Mononuclear cell (primary cell): Measurements from ENCODE around the gene GJA9. TPM values are rescaled to one million over a fixed set of nuclear protein-coding genes. Genes with fewer than 3 reads are reported as not detected.
"Not testable (repeated sequence)": the region's sequence is repeated elsewhere in the genome, so short reads cannot be mapped to it uniquely, and the experiment has no call there.

Experiments used
- H3K27me3 ChIP-seq: 2 replicates; pipeline ENCODE4 v1.6.0; 2011; ENCODE audit warnings: low read length, control low read depth; ENCODE audit not compliant: insufficient read depth
- H3K4me1 ChIP-seq: 2 replicates; pipeline ENCODE4 v1.5.1; 2011; ENCODE audit warnings: mild to moderate bottlenecking, low read length, control low read depth; ENCODE audit not compliant: insufficient read depth
- H3K4me3 ChIP-seq: 2 replicates; pipeline ENCODE4 v1.5.1; 2011; ENCODE audit warnings: mild to moderate bottlenecking, low read length, moderate library complexity
- H3K9me3 ChIP-seq: 2 replicates; pipeline ENCODE4 v1.5.1; 2011; ENCODE audit warnings: low read depth, mild to moderate bottlenecking, control low read depth, low read length
- total RNA-seq: library from RNA; depleted of rRNA; stranded (reverse); fragments of >200 nt; gene quantifications from one replicate; pipeline ENCODE4 v1.2.3, GENCODE V29; 2012

GJA9 gene
- total RNA-seq, 1 donor = not detected

DNA sequence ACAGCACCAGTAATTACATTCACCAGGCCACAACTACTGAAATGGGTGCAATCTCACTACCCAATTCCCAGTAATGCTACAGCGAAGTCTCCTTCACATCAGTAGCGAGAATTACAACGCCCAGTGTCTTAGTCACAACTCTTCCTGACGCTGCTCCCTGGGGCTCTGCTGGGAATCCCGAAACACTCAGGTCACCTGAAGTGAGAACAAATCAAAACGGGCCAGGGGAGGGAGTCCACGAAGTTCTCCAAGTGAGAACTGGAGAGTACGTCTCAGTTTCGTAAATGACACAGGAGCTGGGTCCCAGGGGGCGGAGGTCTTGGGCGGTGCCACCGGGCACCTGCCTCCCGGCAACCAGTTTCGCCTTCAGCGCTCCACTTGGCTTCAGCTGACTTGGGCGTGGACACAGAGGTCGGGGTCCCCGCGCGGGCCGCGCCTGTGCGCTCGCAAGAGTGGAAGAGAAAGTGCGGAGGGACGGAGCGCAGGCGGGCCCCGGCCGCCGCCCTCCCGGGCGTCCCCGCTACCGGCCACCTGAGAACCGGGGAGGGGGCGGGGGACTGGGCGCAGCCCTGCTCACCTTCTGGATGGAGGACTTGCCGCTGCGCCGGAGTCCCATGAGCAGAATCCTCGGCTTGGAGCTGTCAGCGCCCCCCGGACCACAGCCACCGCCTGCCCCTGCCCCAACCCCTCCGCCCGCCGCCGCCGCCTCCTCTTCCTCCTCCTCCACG lies 22.4 kb downstream of the GJA9 start:
- Histone ChIP-seq H3K9me3 (no peaks in the 10 kb centered on the region), H3K4me3 (peak overlapping the region; percentile 61), H3K4me1 (peaks cover 37% of the 10 kb centered on the region), H3K27me3 (no peaks in the 10 kb centered on the region)

- Histone ChIP-seq H3K27me3 (no peaks in the 10 kb centered on the region), H3K4me1 (peaks cover 24% of the 10 kb centered on the region), H3K9me3 (no peaks in the 10 kb centered on the region), H3K4me3 (no peak overlapping the region)
These were observed 28.6 kb downstream of the GJA9 start for GRCh38 chr1:38852780-38853179.

GRCh38 chr1:38848071-38848470 lies 33.3 kb downstream of the GJA9 start:
- Histone ChIP-seq H3K27me3 (no peaks in the 10 kb centered on the region), H3K4me3 (no peak overlapping the region), H3K4me1 (peaks cover 19% of the 10 kb centered on the region), H3K9me3 (no peaks in the 10 kb centered on the region)

DNA sequence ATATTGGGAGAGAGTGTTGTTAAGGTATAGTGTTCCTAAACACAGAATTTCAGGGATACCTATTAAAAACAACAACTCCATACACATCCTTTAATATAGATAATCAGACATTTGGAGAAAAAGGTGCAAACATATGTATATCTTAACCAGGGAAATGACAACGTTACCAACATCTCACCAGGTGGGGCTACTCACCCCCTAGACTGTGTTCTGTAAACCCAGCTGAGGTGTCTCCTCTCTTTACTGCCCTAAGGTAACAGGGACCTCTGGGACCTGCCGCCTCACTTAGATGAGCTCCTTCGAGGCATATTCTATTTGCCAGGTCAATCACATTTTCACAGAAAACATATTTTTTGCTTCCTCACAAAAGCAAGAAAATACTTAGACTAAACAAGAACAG lies 35.2 kb downstream of the GJA9 start:
- no peaks in the 10 kb centered on the region for H3K27me3 ChIP-seq
- peaks cover 19% of the 10 kb centered on the region for H3K4me1 ChIP-seq
- no peaks in the 10 kb centered on the region for H3K9me3 ChIP-seq
- H3K4me3 ChIP-seq = no peak overlapping the region

DNA sequence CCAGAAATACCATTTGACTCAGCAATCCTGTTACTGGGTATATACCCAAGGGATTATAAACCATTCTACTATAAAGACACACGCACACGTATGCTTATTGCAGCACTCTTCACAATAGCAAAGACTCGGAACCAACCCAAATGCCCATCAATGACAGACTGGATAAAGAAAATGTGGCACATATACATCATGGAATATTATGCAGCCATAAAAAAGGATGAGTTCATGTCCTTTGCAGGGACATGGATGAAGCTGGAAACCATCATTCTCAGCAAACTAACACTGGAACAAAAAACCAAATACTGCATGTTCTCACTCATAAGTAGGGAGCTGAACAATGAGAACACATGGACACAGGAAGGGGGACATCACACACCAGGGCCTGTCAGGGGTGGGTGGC lies 36.3 kb downstream of the GJA9 start:
- H3K9me3 ChIP-seq, H3K27me3 ChIP-seq, H3K4me3 ChIP-seq: not testable (repeated sequence)
- H3K4me1 ChIP-seq = peaks cover 19% of the 10 kb centered on the region

DNA sequence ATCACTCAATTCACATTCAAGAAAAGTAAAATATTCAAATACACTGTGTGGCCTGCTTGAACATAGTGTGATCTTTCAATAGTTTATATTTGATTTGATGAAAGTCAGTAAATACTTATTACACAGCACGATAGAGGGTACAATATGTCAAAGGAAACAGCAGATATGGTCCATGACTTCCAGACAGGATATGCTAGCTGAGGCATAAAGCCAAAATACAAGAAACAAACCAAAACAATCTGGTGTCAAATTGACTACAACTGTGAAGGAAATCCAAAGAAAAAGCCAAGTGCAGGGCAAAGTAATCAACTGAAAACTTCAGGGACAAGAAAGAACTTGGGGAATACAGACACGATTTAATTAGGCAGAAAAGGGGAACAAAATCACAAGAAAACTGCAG lies 41.1 kb downstream of the GJA9 start:
- H3K4me1 ChIP-seq = peaks cover 5% of the 10 kb centered on the region
- no peak overlapping the region for H3K4me3 ChIP-seq
- H3K9me3 ChIP-seq = no peaks in the 10 kb centered on the region
- no peaks in the 10 kb centered on the region for H3K27me3 ChIP-seq

DNA sequence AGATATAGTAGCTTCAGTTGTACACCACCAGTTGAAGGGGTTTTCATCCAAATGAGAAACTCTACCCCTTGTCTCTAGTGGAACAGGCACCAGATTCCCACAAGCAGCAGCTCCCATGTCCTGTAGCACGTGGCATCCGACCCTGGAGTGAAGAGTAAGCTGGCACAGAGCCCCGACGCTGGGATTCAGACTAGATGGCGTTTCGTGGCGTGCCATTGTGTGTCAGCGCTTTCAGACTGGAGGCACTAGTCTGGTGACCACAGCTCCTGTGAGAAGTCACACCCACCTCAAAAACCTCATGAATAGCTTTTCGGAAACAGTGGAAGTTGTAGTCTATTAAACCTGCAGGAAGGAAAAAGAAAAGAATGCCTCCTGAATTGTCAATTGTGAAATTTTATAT lies 42.0 kb downstream of the GJA9 start:
- no peak overlapping the region for H3K4me3 ChIP-seq
- H3K9me3 ChIP-seq = no peaks in the 10 kb centered on the region
- H3K27me3 ChIP-seq = no peaks in the 10 kb centered on the region
- peaks cover 13% of the 10 kb centered on the region for H3K4me1 ChIP-seq

- peaks cover 27% of the 10 kb centered on the region for H3K4me1 ChIP-seq
- not testable (repeated sequence) for H3K4me3 ChIP-seq, H3K9me3 ChIP-seq, H3K27me3 ChIP-seq
These were observed 45.1 kb downstream of the GJA9 start for GRCh38 chr1:38836316-38836715.

DNA sequence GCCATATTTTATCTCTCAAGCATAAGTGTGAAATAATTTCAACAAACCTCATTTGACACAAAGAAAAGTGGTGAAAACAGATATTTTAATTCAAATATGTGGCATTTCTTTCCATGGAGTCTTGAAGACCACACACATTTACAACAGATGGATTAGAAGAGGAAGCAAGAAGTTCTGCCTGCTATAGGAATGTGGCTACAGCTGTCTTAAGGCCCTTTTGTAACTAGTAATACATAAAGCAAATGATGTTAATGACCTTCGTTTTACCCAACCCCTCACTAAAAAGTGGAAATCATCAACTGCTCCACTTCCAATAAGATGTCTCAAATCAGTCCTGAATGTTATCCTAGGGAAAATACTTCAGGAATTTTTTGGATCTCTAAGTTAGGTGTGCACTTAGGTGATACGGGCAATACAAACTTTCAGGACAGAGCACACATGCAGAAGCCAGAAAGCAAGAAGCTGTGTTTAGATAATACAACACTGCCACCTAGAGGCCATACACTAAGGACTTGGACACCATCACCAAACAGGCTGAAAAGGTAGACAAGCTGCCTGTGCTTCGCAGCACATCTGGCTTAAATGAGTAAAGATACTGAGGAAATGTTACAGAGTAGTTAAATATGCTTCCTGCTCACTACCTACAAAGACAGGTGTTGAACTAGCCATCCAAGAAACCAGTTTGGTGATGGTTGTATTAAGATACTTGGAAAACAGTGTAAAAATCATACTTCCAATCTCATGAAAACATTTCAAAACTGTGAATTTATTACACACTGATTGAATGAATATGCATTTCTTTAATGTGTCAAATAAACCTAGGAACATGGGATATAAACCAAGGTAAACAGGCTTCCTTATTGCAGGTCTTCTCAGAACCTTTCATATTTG lies 46.2 kb downstream of the GJA9 start:
- H3K4me1 ChIP-seq = peaks cover 27% of the 10 kb centered on the region
- no peaks in the 10 kb centered on the region for H3K27me3 ChIP-seq
- no peak overlapping the region for H3K4me3 ChIP-seq
- no peaks in the 10 kb centered on the region for H3K9me3 ChIP-seq

- Histone ChIP-seq H3K4me3 (no peak overlapping the region), H3K9me3 (no peaks in the 10 kb centered on the region), H3K27me3 (no peaks in the 10 kb centered on the region), H3K4me1 (peaks cover 27% of the 10 kb centered on the region)
These were observed 47.1 kb downstream of the GJA9 start for GRCh38 chr1:38834221-38834782.

- Histone ChIP-seq H3K27me3 (no peaks in the 10 kb centered on the region), H3K4me3 (no peak overlapping the region), H3K9me3 (no peaks in the 10 kb centered on the region)
These were observed 48.2 kb downstream of the GJA9 start for GRCh38 chr1:38833146-38833545.

DNA sequence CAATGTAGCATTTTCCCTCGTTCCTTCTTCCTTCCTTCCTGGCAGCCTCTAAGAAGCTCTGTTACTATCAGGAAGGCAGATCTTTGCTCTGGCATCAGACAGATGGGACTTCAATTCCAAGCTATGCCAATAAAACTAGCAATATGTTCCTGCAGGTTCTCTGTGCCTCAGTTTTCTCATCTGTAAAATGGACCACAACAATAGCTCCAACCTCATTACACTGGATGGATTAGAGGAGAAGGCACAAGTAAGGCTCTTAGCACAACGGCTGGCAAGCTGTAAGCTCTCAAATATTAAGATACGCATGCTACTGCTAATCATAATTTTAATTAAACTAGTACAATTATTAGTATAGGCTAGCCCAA lies 49.0 kb downstream of the GJA9 start:
- Histone ChIP-seq H3K4me3 (no peak overlapping the region), H3K4me1 (peaks cover 27% of the 10 kb centered on the region), H3K27me3 (no peaks in the 10 kb centered on the region), H3K9me3 (no peaks in the 10 kb centered on the region)

More at GRCh38 chr1:38833146-38833545, 48.2 kb downstream of the GJA9 start:
- peaks cover 27% of the 10 kb centered on the region for H3K4me1 ChIP-seq

- H3K9me3 ChIP-seq = no peaks in the 10 kb centered on the region
- H3K4me3 ChIP-seq = no peak overlapping the region
- no peaks in the 10 kb centered on the region for H3K27me3 ChIP-seq
These were observed 49.5 kb downstream of the GJA9 start for GRCh38 chr1:38831731-38832369.

DNA sequence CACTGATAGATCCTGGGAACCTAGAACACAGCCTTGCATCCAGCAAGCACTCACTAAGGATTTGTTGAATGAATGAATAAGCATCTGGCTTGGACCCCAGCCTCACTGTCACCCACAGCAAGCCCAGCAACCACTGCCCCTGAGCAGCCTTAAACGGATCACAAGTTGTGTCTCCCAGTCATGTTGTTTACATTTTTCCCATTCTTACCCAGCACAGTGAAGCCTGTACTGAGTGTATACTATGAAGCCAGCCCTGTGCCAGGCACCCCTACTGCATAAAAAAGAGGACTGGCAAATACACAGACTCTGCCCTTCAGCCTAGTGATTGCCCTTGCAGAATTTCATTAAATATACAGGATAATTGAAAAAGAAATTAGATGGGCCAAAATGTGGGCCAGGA lies 52.0 kb downstream of the GJA9 start:
- Histone ChIP-seq H3K4me1 (peaks cover 14% of the 10 kb centered on the region), H3K9me3 (no peaks in the 10 kb centered on the region), H3K4me3 (no peak overlapping the region), H3K27me3 (no peaks in the 10 kb centered on the region)

More at GRCh38 chr1:38831731-38832369, 49.5 kb downstream of the GJA9 start:
- peaks cover 27% of the 10 kb centered on the region for H3K4me1 ChIP-seq

DNA sequence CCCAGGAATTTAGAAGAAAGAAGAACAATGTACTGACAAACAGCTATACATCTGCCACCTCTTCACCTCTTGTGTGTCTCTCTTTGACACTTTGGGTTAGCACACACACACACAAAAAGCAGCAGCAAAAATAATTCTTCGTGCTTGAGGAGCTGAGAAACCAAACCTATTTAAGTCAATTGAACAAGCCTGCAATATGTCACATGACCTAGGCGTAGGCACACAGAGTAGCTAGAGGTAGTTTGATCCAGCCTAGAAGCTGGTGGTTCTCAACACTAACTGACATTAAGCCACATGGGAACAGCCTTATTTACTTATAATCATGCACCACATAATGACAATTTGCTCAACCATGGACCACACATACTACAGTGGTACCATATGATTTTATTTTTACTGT lies 54.1 kb downstream of the GJA9 start:
- Histone ChIP-seq H3K27me3 (no peaks in the 10 kb centered on the region), H3K9me3 (no peaks in the 10 kb centered on the region), H3K4me1 (no peaks in the 10 kb centered on the region), H3K4me3 (no peak overlapping the region)
